ES-I3 (cell line): ENCODE measurements around the gene TGM4.
"Not testable (repeated sequence)": the region's sequence is repeated elsewhere in the genome, so short reads cannot be mapped to it uniquely, and the experiment has no call there.

Experiments used
- H3K36me3 ChIP-seq: 2 replicates; pipeline ENCODE4 v1.6.1; 2013; ENCODE audit warnings: mild to moderate bottlenecking, low read length, control low read depth, moderate library complexity; ENCODE audit not compliant: insufficient read depth
- H3K4me1 ChIP-seq: 2 replicates; pipeline ENCODE4 v1.6.1; 2013; ENCODE audit warnings: mild to moderate bottlenecking, control low read depth, low read length; ENCODE audit not compliant: insufficient read depth
- H3K9ac ChIP-seq: 2 replicates; pipeline ENCODE4 v1.6.1; 2013; ENCODE audit warnings: low read depth, mild to moderate bottlenecking, low read length, moderate library complexity
- H3K9me3 ChIP-seq: 2 replicates; pipeline ENCODE4 v1.6.1; 2013; ENCODE audit warnings: mild to moderate bottlenecking, low read length, moderate library complexity; ENCODE audit not compliant: control insufficient read depth, insufficient read depth

The TGM4 gene

GRCh38 chr3:44932986-44933944 lies 58.9 kb downstream of the TGM4 start:
- Histone ChIP-seq H3K36me3 (peaks cover 10% of the 10 kb centered on the region; the same call in 1 of the 2 replicates), H3K4me1 (no peaks in the 10 kb centered on the region; the same call in 1 of the 2 replicates), H3K9ac (no peak overlapping the region), H3K9me3 (no peaks in the 10 kb centered on the region)

- Histone ChIP-seq H3K9me3 (no peaks in the 10 kb centered on the region), H3K9ac (no peak overlapping the region), H3K36me3 (peaks cover 15% of the 10 kb centered on the region; the same call in 1 of the 2 replicates), H3K4me1 (no peaks in the 10 kb centered on the region)
Measured at GRCh38 chr3:44939581-44940036, 65.2 kb downstream of the TGM4 start.

GRCh38 chr3:44942202-44942921 lies 68.0 kb downstream of the TGM4 start:
- Histone ChIP-seq H3K4me1 (no peaks in the 10 kb centered on the region), H3K36me3 (peaks cover 15% of the 10 kb centered on the region; the same call in 1 of the 2 replicates), H3K9ac (no peak overlapping the region), H3K9me3 (no peaks in the 10 kb centered on the region)

GRCh38 chr3:44948239-44948638 lies 73.8 kb downstream of the TGM4 start:
- Histone ChIP-seq H3K36me3 (no peaks in the 10 kb centered on the region), H3K4me1 (peaks cover 13% of the 10 kb centered on the region), H3K9ac (no peak overlapping the region), H3K9me3 (no peaks in the 10 kb centered on the region)

- H3K36me3 ChIP-seq, H3K9ac ChIP-seq, H3K9me3 ChIP-seq: not testable (repeated sequence)
- peaks cover 13% of the 10 kb centered on the region for H3K4me1 ChIP-seq
Measured at GRCh38 chr3:44949770-44950169, 75.4 kb downstream of the TGM4 start.

GRCh38 chr3:44950275-44950734 lies 75.9 kb downstream of the TGM4 start:
- H3K36me3 ChIP-seq: no peaks in the 10 kb centered on the region
- H3K4me1 ChIP-seq: peaks cover 13% of the 10 kb centered on the region
- H3K9me3 ChIP-seq: no peaks in the 10 kb centered on the region
- H3K9ac ChIP-seq: no peak overlapping the region

- Histone ChIP-seq H3K9me3 (no peaks in the 10 kb centered on the region), H3K36me3 (no peaks in the 10 kb centered on the region), H3K4me1 (peaks cover 13% of the 10 kb centered on the region), H3K9ac (no peak overlapping the region)
Measured at GRCh38 chr3:44952689-44953088, 78.3 kb downstream of the TGM4 start.

- Histone ChIP-seq H3K4me1 (peaks cover 13% of the 10 kb centered on the region), H3K9ac (no peak overlapping the region), H3K9me3 (no peaks in the 10 kb centered on the region), H3K36me3 (no peaks in the 10 kb centered on the region)
Measured at GRCh38 chr3:44954304-44954703, 79.9 kb downstream of the TGM4 start.

- Histone ChIP-seq H3K9ac (no peak overlapping the region), H3K4me1 (peaks cover 13% of the 10 kb centered on the region)
Measured at GRCh38 chr3:44954962-44955361, 80.6 kb downstream of the TGM4 start.

GRCh38 chr3:44955917-44956316 lies 81.5 kb downstream of the TGM4 start:
- peaks cover 3% of the 10 kb centered on the region; the same call in 1 of the 2 replicates for H3K4me1 ChIP-seq
- no peaks in the 10 kb centered on the region for H3K36me3 ChIP-seq
- H3K9me3 ChIP-seq: no peaks in the 10 kb centered on the region
- no peak overlapping the region for H3K9ac ChIP-seq

More at GRCh38 chr3:44954962-44955361, 80.6 kb downstream of the TGM4 start:
- Histone ChIP-seq H3K9me3 (no peaks in the 10 kb centered on the region), H3K36me3 (no peaks in the 10 kb centered on the region)

GRCh38 chr3:44957986-44958385 lies 83.6 kb downstream of the TGM4 start:
- no peak overlapping the region for H3K9ac ChIP-seq
- no peaks in the 10 kb centered on the region for H3K36me3 ChIP-seq
- H3K4me1 ChIP-seq: no peaks in the 10 kb centered on the region
- no peaks in the 10 kb centered on the region for H3K9me3 ChIP-seq

GRCh38 chr3:44958386-44958785 lies 84.0 kb downstream of the TGM4 start:
- no peaks in the 10 kb centered on the region for H3K4me1 ChIP-seq
- H3K9me3 ChIP-seq: no peaks in the 10 kb centered on the region
- H3K36me3 ChIP-seq: no peaks in the 10 kb centered on the region
- H3K9ac ChIP-seq: no peak overlapping the region

- Histone ChIP-seq H3K9me3 (no peaks in the 10 kb centered on the region), H3K36me3 (no peaks in the 10 kb centered on the region), H3K4me1 (no peaks in the 10 kb centered on the region), H3K9ac (no peak overlapping the region)
Measured at GRCh38 chr3:44960387-44961026, 86.1 kb downstream of the TGM4 start.

- no peaks in the 10 kb centered on the region for H3K9me3 ChIP-seq
- H3K4me1 ChIP-seq: no peaks in the 10 kb centered on the region
- H3K36me3 ChIP-seq: no peaks in the 10 kb centered on the region
- H3K9ac ChIP-seq: no peak overlapping the region
Measured at GRCh38 chr3:44961888-44962287, 87.5 kb downstream of the TGM4 start.
